GM23338 (cell line): ENCODE data around the gene MFRP. TPM values are rescaled to one million over a fixed set of nuclear protein-coding genes. Genes with fewer than 3 reads are reported as not detected.

Experiments used
- ATAC-seq: fragments of 200-7000 bp; cut with Tn5 transposase; 3 replicates; pipeline ENCODE4 v1.9.1; 2020
- DNase-seq: peaks from one replicate; pipeline ENCODE4 v3.0.0-alpha.2; 2015; ENCODE audit warnings: low spot score
- H2AFZ ChIP-seq: fragments of 200-600 bp; sonication (generic); 2 replicates; pipeline ENCODE4 v1.8.0; 2016; ENCODE audit warnings: antibody characterized with exemption, mild to moderate bottlenecking, moderate library complexity
- H3F3A ChIP-seq: fragments of 200-600 bp; sonication (generic); replicated peaks from 2 replicates; pipeline ENCODE4 v1.8.0; 2017; ENCODE audit warnings: antibody characterized with exemption, mixed run types, low read depth
- H3K27ac ChIP-seq: fragments of 200-600 bp; sonication (generic); 2 replicates; pipeline ENCODE4 v1.6.1; 2016; ENCODE audit warnings: low read depth
- H3K27me3 ChIP-seq: fragments of 200-600 bp; sonication (generic); 2 replicates; pipeline ENCODE4 v1.8.0; 2016; ENCODE audit warnings: mild to moderate bottlenecking, mixed run types, moderate library complexity; ENCODE audit not compliant: insufficient read depth
- H3K36me3 ChIP-seq: fragments of 200-600 bp; sonication (generic); 2 replicates; pipeline ENCODE4 v1.8.0; 2016; ENCODE audit warnings: mild to moderate bottlenecking; ENCODE audit not compliant: insufficient read depth
- H3K4me1 ChIP-seq: fragments of 200-600 bp; sonication (generic); 2 replicates; pipeline ENCODE4 v1.8.0; 2016; ENCODE audit warnings: mild to moderate bottlenecking, moderate library complexity; ENCODE audit not compliant: insufficient read depth
- H3K4me2 ChIP-seq: fragments of 200-600 bp; sonication (generic); 2 replicates; pipeline ENCODE4 v1.7.1; 2017; ENCODE audit warnings: mixed run types
- H3K4me3 ChIP-seq: fragments of 200-600 bp; sonication (generic); 2 replicates; pipeline ENCODE4 v1.6.1; 2016; ENCODE audit warnings: mixed run types
- H3K79me2 ChIP-seq: fragments of 200-600 bp; sonication (generic); replicated peaks from 2 replicates; pipeline ENCODE4 v1.8.0; 2017; ENCODE audit warnings: mild to moderate bottlenecking; ENCODE audit not compliant: insufficient read depth
- H3K9me2 ChIP-seq: fragments of 200-600 bp; sonication (generic); 2 replicates; pipeline ENCODE4 v1.8.0; 2017; ENCODE audit not compliant: insufficient read depth
- H4K20me1 ChIP-seq: fragments of 200-600 bp; sonication (generic); replicated peaks from 2 replicates; pipeline ENCODE4 v1.8.0; 2017; ENCODE audit warnings: mild to moderate bottlenecking; ENCODE audit not compliant: insufficient read depth
- H3K27ac Mint-ChIP-seq: 2 replicates; pipeline ENCODE4 v1.8.0; 2020; ENCODE audit warnings: inconsistent platforms, mild to moderate bottlenecking, moderate library complexity, mixed read lengths
- H3K27me3 Mint-ChIP-seq: 3 replicates; pipeline ENCODE4 v1.8.0; 2022; ENCODE audit warnings: low read depth, mild to moderate bottlenecking, moderate library complexity, mixed read lengths, inconsistent platforms; ENCODE audit not compliant: insufficient read depth, poor library complexity
- H3K36me3 Mint-ChIP-seq: 3 replicates; pipeline ENCODE4 v1.8.0; 2021; ENCODE audit warnings: low read depth, mild to moderate bottlenecking, inconsistent platforms, moderate library complexity, mixed read lengths
- H3K4me1 Mint-ChIP-seq: 3 replicates; pipeline ENCODE4 v1.8.0; 2020; ENCODE audit warnings: mild to moderate bottlenecking, inconsistent platforms, mixed read lengths
- H3K4me3 Mint-ChIP-seq: 3 replicates; pipeline ENCODE4 v1.8.0; 2021; ENCODE audit warnings: moderate library complexity, mild to moderate bottlenecking, inconsistent platforms, mixed read lengths
- H3K9me3 Mint-ChIP-seq: 3 replicates; pipeline ENCODE4 v1.8.0; 2020; ENCODE audit warnings: moderate library complexity, mild to moderate bottlenecking, inconsistent platforms, mixed read lengths
- ETS1 ChIP-seq: IDR thresholded peaks from 2 replicates; pipeline ENCODE4 v1.6.1; 2016; ENCODE audit warnings: antibody characterized with exemption
- EZH2 ChIP-seq: fragments of 200-600 bp; sonication (generic); IDR thresholded peaks from one replicate; pipeline ENCODE4 v1.8.0; 2017; ENCODE audit warnings: antibody characterized with exemption, mild to moderate bottlenecking, low read depth; ENCODE audit not compliant: unreplicated experiment
- EZH2phosphoT487 ChIP-seq: fragments of 200-600 bp; sonication (generic); IDR thresholded peaks from one replicate; pipeline ENCODE4 v1.8.1; 2018; ENCODE audit warnings: antibody characterized with exemption; ENCODE audit not compliant: unreplicated experiment
- JUNB ChIP-seq: IDR thresholded peaks from one replicate; pipeline ENCODE4 v1.6.1; 2016; ENCODE audit warnings: antibody characterized with exemption; ENCODE audit not compliant: unreplicated experiment
- NANOG ChIP-seq: IDR thresholded peaks from 2 replicates; pipeline ENCODE4 v1.6.1; 2016; ENCODE audit warnings: antibody characterized with exemption, borderline replicate concordance
- POLR2AphosphoS5 ChIP-seq: IDR thresholded peaks from 2 replicates; pipeline ENCODE4 v1.6.1; 2016; ENCODE audit warnings: antibody characterized with exemption, low read depth
- REST ChIP-seq: IDR thresholded peaks from one replicate; pipeline ENCODE4 v1.6.1; 2018; ENCODE audit warnings: antibody characterized with exemption; ENCODE audit not compliant: unreplicated experiment
- polyA plus RNA-seq: library from polyadenylated mRNA; unstranded; fragments of >200 nt; fragmentation: Nextera tagmentation; extraction: Ambion mirVana; gene quantifications from 2 replicates; pipeline ENCODE4 v1.2.1, GENCODE V29; 2016
- total RNA-seq: library from RNA; depleted of rRNA; stranded (reverse); fragments of >200 nt; shearing (Covaris generic); gene quantifications from 2 replicates; pipeline ENCODE4 v1.2.3, GENCODE V29; 2014
- TF ChIP-seq, protein P1 (sequence below): fragments of 250-450 bp; sonication (Bioruptor Pico); IDR thresholded peaks from 2 replicates; pipeline ENCODE4 v1.5.0; 2020; ENCODE audit warnings: mild to moderate bottlenecking, moderate library complexity

The MFRP gene
- total and polyA plus RNA-seq, 2 experiments from 2014 or later = 0.03 TPM; not detected in 1

DNA sequence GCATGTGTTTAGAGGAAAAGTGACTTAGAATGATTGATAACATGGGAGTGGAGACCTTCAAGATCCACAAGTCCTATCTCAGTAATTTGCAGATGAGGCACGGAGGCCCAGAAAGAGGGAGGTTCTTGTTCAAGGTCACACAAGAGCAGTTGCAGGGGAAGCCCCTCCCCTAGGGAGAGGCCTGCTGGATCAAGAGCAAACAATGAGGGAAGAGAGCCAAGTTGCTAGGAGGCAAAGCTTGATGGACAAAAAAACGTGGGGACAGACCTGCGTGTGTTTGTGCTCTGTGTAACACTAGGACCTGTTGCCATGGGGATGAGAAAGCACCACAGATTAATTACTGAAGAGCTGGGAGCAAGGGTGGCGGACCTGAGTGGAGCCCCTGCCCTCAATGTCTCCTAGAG, 6.4 kb upstream of the MFRP start:
- H3K4me1 Mint-ChIP-seq = peaks cover 23% of the 10 kb centered on the region
- peaks cover 6% of the 10 kb centered on the region; the same call in 2 of the 3 replicates for H3K36me3 Mint-ChIP-seq
- peaks cover 14% of the 10 kb centered on the region for H3K27me3 Mint-ChIP-seq

DNA sequence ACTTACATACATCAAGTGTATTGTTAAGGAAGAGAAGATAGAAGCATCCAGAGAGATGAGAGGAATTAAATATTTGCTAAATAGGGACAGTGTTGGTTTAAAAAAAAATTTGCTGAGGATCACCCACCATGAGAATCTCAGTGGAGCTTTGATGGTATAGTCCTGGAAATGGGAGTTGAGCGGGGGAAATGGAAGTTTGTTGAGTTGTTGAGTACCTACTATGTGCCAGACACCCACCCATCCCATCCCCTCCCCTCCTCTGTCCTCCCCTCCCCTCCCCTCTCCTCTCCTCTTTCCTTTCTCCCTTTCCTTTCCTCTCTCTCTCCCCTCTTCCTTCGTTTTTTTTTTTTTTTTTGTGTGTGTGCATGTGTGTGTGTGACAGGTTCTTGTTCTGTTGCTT, 4.7 kb upstream of the MFRP start:
- Histone ChIP-seq H3K79me2 (no peaks in the 10 kb centered on the region), H3K9me2 (no peaks in the 10 kb centered on the region), H3F3A (no peaks in the 10 kb centered on the region), H3K4me2 (no peak overlapping the region), H3K4me3 (no peak overlapping the region), H3K27me3 (peaks cover 18% of the 10 kb centered on the region), H4K20me1 (no peaks in the 10 kb centered on the region), H3K36me3 (no peaks in the 10 kb centered on the region), H3K27ac (no peak overlapping the region), H3K4me1 (peaks cover 10% of the 10 kb centered on the region; the same call in 1 of the 2 replicates), H2AFZ (no peak overlapping the region)
- Mint-ChIP-seq H3K27ac (no peak overlapping the region), H3K4me1 (peaks cover 18% of the 10 kb centered on the region), H3K9me3 (no peaks in the 10 kb centered on the region; the same call in 2 of the 3 replicates), H3K36me3 (no peaks in the 10 kb centered on the region; the same call in 2 of the 3 replicates), H3K4me3 (no peak overlapping the region), H3K27me3 (peaks cover 15% of the 10 kb centered on the region)
- ATAC-seq (no peak), DNase-seq (no peak)
- TF ChIP-seq JUNB (no peak), POLR2AphosphoS5 (no peak), EZH2phosphoT487 (no peak), NANOG (no peak), EZH2 (no peak), REST (no peak)
- TF ChIP-seq, protein P1, sequence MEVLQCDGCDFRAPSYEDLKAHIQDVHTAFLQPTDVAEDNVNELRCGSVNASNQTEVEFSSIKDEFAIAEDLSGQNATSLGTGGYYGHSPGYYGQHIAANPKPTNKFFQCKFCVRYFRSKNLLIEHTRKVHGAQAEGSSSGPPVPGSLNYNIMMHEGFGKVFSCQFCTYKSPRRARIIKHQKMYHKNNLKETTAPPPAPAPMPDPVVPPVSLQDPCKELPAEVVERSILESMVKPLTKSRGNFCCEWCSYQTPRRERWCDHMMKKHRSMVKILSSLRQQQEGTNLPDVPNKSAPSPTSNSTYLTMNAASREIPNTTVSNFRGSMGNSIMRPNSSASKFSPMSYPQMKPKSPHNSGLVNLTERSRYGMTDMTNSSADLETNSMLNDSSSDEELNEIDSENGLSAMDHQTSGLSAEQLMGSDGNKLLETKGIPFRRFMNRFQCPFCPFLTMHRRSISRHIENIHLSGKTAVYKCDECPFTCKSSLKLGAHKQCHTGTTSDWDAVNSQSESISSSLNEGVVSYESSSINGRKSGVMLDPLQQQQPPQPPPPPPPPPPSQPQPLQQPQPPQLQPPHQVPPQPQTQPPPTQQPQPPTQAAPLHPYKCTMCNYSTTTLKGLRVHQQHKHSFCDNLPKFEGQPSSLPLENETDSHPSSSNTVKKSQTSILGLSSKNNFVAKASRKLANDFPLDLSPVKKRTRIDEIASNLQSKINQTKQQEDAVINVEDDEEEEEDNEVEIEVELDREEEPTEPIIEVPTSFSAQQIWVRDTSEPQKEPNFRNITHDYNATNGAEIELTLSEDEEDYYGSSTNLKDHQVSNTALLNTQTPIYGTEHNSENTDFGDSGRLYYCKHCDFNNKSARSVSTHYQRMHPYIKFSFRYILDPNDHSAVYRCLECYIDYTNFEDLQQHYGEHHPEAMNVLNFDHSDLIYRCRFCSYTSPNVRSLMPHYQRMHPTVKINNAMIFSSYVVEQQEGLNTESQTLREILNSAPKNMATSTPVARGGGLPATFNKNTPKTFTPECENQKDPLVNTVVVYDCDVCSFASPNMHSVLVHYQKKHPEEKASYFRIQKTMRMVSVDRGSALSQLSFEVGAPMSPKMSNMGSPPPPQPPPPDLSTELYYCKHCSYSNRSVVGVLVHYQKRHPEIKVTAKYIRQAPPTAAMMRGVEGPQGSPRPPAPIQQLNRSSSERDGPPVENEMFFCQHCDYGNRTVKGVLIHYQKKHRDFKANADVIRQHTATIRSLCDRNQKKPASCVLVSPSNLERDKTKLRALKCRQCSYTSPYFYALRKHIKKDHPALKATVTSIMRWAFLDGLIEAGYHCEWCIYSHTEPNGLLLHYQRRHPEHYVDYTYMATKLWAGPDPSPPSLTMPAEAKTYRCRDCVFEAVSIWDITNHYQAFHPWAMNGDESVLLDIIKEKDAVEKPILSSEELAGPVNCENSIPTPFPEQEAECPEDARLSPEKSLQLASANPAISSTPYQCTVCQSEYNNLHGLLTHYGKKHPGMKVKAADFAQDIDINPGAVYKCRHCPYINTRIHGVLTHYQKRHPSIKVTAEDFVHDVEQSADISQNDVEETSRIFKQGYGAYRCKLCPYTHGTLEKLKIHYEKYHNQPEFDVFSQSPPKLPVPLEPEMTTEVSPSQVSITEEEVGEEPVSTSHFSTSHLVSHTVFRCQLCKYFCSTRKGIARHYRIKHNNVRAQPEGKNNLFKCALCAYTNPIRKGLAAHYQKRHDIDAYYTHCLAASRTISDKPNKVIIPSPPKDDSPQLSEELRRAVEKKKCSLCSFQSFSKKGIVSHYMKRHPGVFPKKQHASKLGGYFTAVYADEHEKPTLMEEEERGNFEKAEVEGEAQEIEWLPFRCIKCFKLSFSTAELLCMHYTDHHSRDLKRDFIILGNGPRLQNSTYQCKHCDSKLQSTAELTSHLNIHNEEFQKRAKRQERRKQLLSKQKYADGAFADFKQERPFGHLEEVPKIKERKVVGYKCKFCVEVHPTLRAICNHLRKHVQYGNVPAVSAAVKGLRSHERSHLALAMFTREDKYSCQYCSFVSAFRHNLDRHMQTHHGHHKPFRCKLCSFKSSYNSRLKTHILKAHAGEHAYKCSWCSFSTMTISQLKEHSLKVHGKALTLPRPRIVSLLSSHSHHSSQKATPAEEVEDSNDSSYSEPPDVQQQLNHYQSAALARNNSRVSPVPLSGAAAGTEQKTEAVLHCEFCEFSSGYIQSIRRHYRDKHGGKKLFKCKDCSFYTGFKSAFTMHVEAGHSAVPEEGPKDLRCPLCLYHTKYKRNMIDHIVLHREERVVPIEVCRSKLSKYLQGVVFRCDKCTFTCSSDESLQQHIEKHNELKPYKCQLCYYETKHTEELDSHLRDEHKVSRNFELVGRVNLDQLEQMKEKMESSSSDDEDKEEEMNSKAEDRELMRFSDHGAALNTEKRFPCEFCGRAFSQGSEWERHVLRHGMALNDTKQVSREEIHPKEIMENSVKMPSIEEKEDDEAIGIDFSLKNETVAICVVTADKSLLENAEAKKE (CRISPR knock-in tag) = no peak

More for the DNA sequence above, 6.4 kb upstream of the MFRP start:
- no peaks in the 10 kb centered on the region for H3K9me2 ChIP-seq
- Mint-ChIP-seq H3K9me3 (no peaks in the 10 kb centered on the region; the same call in 2 of the 3 replicates), H3K27ac (no peak overlapping the region), H3K4me3 (no peak overlapping the region; the same call in 2 of the 3 replicates)
- H2AFZ ChIP-seq = 0 out of 2 replicates have a peak overlapping the region, but pooled peaks have one; percentile 5
- H3K79me2 ChIP-seq = no peaks in the 10 kb centered on the region
- DNase-seq (peak; percentile 34), ATAC-seq (no peak)
- H3K27me3 ChIP-seq = peaks cover 23% of the 10 kb centered on the region
- H4K20me1 ChIP-seq = no peaks in the 10 kb centered on the region; the same call in 1 of the 2 replicates
- 0 out of 2 replicates have a peak, but pooled peaks cover 3% of the 10 kb centered on the region for H3F3A ChIP-seq
- no peak overlapping the region for H3K27ac ChIP-seq
- no peaks in the 10 kb centered on the region for H3K36me3 ChIP-seq
- H3K4me2 ChIP-seq = no peak overlapping the region
- peaks cover 10% of the 10 kb centered on the region; the same call in 1 of the 2 replicates for H3K4me1 ChIP-seq
- no peak overlapping the region for H3K4me3 ChIP-seq
- no peak for TF ChIP-seq ETS1
- no peak for TF ChIP-seq NANOG
- TF ChIP-seq JUNB = no peak
